Astrocyte (in vitro differentiated cells and primary cell): Measurements from ENCODE around the gene PDXK.

Source experiments
- EZH2 ChIP-seq: IDR thresholded peaks from 2 replicates; pipeline ENCODE4 v1.6.1; 2012; ENCODE audit warnings: mild to moderate bottlenecking, low read length, inconsistent platforms; ENCODE audit not compliant: insufficient read depth
- TF ChIP-seq, protein P1 (sequence below): IDR thresholded peaks from 2 replicates; pipeline ENCODE4 v1.5.1; 2011; ENCODE audit warnings: low read depth, mild to moderate bottlenecking, inconsistent platforms, low read length, moderate library complexity; ENCODE audit not compliant: insufficient read depth

DNA sequence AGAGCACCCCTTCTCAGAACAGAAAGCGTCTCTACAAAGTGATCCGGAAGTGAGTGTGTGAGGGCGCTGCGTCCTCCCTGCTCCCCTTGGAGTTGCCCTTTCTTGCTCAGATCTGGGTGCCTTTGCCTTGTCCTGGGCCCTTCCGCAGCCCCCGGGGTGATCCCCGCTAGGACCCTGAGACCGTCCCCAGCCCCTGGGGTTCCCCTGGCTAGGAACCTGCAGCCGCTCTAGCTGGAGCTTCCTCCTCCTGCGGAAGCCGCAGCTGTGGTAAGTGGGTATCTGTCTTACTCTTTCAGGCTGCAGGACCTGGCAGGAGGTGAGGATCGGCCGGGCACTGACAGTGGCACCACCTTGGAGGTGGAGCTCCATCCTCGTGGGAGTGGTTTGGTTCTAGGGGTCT lies 81.6 kb downstream of the PDXK start:
- TF ChIP-seq EZH2, result no peak
- TF ChIP-seq, protein P1, sequence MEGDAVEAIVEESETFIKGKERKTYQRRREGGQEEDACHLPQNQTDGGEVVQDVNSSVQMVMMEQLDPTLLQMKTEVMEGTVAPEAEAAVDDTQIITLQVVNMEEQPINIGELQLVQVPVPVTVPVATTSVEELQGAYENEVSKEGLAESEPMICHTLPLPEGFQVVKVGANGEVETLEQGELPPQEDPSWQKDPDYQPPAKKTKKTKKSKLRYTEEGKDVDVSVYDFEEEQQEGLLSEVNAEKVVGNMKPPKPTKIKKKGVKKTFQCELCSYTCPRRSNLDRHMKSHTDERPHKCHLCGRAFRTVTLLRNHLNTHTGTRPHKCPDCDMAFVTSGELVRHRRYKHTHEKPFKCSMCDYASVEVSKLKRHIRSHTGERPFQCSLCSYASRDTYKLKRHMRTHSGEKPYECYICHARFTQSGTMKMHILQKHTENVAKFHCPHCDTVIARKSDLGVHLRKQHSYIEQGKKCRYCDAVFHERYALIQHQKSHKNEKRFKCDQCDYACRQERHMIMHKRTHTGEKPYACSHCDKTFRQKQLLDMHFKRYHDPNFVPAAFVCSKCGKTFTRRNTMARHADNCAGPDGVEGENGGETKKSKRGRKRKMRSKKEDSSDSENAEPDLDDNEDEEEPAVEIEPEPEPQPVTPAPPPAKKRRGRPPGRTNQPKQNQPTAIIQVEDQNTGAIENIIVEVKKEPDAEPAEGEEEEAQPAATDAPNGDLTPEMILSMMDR, result no peak
